GM19238 (cell line): ENCODE results near the gene MAN2A1.

Experiments used
- DNase-seq: peaks from one replicate; pipeline ENCODE4 v3.0.0; 2011; ENCODE audit warnings: low spot score; ENCODE audit not compliant: insufficient read length

The MAN2A1 gene

DNA sequence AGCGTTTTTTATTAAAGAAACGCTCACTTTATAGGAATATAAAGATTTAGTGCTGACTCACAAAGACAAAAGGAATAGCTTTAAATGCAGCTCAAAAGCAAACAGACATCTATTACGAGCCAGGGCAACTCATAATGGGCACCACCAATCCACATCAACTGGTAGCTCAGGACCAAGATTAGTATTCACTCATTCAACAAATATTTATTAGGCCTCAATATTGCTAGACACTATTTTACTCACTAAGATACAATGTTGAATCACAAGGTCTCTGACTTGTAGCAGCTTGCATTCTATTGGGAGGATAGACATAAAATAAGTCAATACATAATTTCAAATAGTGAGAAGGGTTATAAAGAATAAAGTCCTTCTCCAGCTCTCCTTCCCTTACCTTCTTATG is 8.0 kb upstream of the MAN2A1 start:
- no peak for DNase-seq

DNA sequence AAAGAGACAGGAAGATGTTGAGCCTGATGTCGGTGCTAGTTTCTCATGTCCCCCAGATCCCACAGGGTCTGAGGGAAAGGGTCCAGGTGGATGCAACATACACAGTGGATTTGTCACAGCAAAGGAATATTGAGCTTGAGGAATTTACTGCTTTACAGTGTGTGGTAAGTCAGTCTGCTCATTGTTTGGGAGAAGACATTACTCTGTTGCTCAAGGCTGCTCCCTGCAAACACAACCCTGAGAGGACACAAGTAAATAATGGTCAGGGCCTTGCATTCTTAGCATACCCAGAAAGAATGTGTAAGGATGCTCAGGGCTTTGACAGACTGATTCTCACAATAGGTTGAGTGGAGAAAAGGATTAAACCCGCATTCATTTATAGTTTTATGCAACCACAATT is 7.3 kb upstream of the MAN2A1 start:
- DNase-seq, result no peak

DNA sequence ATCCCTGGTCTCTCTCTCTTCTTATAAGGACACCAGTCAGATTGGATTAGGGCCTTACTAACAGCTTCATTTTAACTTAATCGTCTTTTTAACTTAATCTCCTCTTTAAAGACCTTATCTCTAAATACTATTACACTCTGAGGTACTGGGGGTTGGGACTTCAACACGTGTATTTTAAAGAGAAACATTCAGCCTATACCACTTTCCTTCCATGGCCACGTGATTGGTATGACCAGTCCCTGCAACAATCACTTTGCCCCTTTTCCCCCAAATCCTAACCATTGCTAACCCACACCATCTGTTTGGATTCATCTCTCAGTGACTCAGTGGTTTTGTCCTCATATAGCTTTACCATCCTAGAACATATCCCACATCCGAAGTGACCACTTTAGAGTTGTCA is 3.8 kb upstream of the MAN2A1 start:
- DNase-seq, result no peak

DNA sequence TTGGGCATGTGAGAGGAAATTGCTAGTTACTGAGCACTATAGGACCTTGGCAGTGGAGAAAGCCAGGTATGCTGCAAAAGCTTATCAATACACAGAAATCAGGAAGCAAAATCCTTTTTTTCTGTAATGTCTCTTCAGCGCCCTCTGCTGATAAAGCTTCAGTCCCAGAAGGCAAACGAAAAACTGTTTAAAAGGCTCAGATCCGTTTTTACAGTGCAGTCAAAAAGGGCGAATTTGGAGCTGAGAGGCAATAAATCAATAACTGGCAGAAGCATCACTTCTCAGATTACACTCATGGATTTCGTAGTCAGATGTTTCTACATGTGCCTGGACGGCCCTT is 1.1 kb upstream of the MAN2A1 start:
- DNase-seq, result peak; percentile 2

DNA sequence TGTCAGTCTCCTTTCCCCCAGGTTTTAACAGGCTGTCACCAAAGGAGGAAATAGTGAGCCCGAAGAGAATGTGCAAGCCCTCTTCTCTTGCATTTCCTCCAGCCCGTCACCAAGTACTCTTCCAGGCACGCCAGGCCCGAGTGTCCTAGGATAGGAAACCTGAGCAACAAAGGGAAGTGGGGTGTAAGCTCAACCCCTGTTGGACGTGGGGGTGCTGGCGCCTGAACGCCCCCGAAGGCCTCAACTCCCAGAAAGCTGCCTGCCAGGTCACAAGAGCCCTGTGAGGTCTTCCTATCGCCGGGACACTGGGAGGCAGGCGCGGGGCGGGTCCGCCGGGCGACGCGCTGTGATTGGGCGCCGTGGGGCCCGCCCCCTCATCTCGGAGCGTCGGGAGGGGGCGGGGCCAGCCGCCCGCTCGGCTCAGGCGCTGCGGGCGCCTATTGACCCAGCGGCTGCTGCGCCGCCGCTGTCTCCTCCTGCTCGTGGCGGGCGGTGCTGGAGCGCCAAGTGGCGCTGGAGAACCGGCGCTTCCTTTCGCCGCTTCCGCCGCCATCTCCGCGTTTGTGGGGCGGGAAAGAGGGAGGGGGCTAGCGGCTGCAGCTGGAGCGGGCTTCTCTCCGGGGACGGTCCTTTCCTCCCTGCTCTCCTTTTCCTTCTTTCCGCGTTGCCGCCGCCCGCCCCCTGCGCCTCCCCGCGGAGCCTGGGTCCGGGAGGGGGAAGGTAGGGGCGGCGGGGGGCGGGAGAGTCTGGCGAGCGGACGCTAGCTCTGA is 572 bp upstream of the MAN2A1 start:
- peak; percentile 76 for DNase-seq

DNA sequence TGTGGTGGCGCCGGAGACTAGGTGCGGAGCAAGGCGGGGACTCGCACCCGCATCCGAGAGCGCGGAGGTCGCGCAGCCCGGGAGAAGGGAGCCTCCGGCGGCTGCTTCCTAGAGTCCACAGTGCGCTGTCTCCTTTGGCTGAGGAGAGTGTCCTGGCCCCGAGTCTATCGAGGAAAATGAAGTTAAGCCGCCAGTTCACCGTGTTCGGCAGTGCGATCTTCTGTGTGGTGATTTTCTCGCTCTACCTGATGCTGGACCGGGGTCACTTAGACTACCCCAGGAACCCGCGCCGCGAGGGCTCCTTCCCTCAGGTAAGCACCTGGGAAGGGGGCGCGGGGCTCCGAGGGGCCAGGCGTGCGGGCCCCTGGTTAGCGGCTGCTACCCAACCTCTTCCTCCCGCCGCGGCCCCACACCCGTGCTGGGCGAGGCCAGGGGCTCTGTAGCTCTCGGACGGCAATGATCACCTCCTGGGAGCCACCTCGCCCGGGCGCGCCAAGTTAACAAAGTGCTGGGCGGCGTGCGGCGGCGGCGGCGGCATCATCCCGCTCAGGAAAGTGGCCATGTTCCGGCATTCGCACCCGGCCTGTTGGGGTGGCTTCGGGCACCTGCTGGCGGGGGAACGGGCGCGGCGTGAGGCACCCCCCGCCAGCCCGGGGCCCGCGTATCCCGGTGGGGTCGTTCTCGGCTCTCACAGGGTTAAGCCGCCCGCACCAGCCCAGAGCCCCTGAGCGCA is 681 bp downstream of the MAN2A1 start:
- DNase-seq, result peak; percentile 12

DNA sequence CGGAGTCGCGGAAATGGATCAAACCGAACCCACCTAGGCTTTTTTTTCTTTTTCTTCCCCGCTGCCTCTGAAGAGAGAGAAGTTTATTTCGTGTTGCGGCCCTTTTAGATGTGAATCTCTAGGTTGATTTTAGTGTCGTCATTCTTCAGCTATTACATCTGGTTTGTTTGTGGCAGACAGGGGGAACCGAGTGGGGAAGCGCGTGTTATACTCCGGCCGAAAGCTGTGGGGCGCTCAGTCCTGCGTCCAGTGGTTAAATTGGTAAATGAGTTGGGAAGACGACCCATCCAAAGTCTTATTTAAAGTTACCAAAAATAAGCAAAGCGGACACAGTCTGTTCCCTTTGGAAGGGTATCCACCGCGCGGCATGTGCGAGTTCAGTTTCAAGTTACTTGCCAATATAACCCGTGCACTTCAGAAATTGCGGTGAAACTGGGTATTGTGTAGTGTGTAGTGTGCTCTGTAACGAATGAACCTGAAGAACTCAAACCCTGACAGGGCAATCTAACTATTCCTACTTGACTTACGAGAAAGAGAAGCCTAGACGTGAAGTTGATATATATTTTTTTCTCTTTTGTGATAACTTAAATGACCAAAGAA is 1.3 kb downstream of the MAN2A1 start:
- peak; percentile 5 for DNase-seq

DNA sequence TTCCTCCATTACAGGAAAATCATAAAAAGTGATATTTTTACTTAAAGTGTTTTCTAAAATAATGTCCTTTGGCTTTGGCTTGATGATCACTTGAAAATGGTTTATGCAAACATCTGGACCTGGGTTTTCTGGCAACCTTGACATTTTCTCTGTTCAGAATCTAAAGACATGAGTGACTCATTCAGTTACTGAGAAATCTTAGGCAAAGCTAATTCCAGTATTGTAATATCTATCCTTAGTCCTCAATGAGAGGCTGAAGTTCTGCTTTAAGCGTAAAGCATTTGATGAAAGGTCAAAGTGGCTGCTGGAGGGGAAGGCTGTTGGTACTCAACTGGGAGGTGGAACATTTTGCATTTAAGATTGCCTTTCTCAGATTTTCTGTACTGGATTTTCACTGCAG is 2.3 kb downstream of the MAN2A1 start:
- DNase-seq, result no peak

DNA sequence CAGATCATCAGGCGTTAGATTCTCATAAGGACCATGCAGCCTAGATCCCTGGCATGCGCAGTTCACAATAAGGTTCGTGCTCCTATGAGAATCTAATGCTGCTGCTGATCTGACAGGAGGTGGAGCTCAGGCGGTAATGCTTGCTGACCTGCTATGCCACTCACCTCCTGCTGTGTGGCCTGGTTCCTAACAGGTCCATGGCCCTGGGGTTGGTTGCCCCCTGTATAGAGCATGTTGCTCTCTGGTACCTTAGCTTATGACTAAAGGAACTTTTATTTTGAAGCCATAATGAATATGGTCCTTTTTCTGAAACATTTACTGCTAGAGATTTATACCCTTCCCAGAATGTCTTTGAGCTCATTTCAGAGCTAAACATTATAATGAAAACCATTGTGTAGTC is 3.1 kb downstream of the MAN2A1 start:
- DNase-seq, result no peak

DNA sequence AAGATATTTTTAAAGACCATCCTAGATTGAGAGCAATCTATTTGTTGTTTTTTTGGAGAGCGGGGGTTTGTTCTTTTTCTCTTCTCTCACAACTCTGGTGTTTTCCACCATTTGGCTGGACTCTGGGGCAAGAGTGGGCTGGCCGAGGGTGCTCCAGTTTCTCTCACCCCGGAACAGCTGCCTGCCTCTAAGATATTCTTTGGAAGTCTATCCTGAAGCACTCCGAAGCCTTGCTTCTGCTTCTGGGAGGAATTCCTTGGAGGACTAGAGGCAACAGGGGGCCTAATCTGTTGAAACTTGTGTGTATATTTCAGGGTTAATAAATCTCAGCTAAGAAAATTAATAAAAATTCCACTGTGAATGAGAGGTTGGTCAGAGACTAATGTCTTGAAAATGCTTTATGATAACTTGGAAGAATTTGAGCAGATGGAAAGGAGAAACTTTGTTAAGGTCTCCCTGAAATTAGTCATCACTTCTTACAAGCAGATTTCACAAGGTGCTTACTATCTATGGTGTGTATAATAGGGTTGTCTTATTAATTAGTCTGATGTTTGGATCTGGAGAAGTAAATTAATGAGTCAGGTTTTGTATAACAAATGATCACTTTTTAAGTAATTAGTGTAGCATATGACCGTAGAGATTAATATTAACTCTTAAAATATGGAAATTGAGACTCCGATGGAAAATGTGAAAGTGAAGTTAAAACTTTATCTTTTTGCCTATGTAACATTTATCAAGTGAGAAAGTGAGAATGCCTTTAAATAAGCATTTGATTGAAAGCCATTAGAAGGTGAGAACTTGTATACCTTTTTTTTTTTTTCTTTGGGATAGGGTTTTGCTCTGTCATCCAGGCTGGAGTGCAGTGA is 4.0 kb downstream of the MAN2A1 start:
- DNase-seq, result no peak

DNA sequence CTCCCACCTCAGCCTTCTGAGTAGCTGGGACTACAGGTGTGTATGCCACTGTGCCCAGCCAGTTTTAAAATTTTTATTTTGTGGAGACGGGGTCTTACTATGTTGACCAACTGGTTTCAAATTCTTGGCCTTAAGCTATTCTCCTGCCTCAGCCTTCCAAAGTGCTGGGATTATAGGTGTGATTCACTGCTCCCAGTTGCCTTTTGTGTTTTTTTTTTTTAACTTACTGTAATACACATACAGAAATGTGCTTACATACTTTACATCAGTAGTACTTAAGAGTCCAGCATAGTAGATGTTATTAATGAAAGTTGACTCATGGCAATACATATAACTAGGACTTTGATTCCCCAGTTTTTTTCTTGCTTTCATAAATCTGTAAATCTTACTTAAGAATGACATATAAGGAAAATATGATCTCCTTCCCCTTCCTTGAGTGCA is 4.7 kb downstream of the MAN2A1 start:
- DNase-seq, result no peak

DNA sequence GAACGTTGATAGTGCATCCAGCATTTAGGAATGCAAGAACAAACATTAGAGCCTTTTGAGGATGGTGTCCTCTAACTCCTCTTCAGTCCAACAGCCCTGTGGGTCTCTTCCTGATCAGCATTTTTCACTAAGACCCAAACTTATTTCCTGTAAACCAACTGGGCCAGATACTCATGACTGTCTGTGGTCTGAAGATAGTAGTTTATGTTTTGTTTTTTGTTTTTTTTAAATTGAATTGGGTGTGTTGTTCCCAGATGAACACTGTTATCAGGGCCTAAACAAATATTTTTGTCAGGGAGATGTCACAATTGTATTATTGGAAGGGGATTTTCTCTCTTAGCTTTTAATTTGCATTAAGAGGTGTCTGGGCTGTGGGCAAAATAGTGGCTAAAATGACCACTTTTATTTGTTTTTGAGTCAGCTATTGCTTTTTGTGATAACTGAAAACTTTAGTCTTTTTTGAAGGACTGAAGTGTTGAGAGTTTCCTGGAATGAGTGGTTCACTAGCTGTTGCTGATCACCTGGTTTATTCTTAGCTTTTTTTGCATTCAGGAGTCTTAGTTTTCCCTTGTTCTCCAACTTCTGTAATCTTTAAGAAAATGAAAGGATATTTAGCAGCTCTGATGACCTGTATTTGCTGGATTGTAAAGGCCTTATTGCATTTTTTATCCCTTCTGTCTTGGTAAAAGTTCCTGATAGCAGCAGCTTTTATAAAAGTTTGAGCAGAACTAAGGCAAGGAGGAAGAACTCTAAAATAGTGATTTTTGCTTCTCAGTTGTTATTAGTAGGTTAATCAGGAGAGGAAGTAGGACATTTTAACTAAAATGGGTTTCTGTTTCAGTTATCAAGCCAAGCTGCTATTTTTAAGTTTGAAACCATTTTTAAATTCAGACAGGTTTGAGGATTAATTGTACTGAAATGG is 5.5 kb downstream of the MAN2A1 start:
- DNase-seq, result no peak

DNA sequence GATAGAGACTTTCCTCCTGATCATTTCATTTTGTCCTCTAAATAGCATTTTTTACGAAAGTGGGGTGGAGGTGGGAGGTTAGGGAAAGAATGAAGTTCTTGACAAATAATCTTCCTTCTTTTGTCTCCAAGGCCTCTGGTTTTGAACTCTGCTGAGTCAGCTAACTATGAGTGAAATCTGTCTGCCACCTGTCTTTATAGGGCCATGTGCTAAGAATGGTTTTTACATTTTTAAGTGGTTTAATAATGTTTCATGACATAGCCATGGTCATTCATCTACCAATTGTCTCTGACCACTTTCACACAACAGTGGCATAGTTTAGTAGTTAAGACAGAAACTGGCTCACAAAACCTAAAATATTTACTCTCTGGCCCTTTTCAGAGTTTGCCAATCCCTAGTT is 7.6 kb downstream of the MAN2A1 start:
- DNase-seq, result no peak

DNA sequence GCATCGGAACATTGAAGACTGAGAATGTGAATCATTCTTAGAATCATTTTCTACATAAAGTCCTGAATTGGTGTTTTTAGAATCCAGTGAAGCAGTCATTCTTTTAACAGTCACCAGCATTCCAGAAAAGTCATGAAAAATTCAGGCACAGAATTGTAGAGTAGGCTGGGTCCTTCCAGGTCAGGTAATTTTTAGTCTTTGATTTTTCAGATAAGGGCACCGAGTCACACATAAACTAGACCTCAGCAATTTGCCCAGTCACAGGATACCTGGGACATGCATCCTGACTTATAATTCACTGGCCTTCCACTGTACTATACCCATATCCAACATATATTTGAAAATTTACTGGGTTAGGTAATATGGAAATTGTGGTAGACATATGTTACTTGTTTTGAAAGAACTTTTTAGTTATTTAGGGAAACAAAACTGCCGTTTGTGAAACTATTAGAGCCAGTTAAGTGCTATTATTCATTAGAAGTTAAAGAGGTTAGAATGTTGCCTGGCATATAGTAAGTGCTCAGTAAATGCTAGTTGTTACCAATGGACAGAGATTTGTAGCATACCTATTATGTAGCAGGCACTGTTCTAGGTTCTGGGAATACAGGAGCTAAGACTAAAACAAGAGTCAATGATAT is 10.9 kb downstream of the MAN2A1 start:
- no peak for DNase-seq

DNA sequence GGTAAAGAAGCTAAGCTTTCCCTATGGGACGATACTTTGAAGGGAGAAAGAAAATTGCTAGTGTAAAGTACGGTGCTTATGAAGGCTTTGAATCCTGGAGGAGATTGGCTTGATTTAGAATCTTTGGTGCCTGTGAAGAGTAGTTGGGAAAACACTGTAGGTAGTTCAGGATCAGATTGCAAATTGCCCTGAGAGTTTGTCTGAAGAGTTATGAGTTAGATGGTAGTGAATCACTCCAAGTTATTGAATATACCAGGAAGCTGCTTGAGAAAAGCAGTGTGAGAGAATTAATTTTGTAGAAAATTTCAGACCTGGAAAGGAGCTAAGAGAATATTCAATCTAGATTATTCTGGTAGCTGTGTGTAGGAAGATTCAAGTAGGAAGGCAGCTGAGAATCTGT is 11.5 kb downstream of the MAN2A1 start:
- no peak for DNase-seq

DNA sequence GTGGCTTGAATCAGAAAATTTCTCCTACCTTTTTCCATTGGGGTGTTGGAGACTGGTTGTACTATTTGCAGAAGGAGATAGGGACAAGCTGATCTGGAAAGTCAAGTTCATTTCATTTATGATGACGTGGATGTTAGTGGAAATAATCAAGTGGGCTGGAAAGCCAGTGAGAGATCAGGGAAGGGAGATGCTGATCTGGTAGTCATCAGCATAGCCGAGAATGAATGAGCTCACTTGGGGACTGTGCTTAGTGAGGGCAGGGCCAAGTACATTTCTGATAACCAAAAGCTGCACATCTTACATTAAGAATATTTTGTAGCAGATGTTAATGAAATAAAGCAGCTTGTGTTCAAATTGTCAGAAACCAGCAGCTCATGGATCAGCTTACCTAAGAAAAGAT is 12.1 kb downstream of the MAN2A1 start:
- no peak for DNase-seq

DNA sequence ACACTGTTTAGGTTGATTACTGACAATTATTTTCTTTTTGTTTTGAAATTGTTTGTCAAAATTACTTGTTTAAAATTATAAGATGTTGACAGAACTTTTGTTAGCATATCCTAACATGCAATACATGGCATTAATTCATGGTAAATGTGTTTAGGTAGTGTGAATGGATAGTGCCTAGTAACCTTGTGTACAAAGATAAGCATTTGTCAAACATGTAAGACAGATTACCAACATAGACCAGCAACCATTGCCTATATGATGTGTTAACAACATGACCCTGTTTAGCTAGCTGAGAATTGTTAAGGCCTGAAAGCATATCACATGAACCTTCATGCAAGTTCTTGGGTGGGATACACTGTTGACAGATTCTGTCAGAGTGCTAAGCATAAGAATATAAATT is 13.4 kb downstream of the MAN2A1 start:
- no peak for DNase-seq

DNA sequence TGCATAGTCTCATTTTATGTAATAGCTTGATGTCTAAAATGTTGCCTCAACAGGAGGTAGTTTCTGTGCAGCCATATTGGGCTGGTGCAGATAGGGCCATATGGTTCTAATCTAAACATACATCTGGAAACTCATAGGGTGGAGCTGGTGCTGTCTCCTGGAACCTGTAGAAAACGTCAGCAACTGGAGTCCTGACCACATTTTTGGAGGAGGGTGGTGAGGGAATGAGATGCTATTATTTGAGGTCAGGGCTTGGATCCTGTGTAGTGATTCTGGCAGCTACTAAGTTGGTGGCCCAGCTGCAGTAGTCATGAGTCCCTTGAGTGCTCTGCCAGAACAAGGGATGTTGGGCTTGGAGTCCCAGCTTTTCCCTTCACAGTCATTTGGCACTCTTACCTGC is 14.1 kb downstream of the MAN2A1 start:
- DNase-seq, result no peak

DNA sequence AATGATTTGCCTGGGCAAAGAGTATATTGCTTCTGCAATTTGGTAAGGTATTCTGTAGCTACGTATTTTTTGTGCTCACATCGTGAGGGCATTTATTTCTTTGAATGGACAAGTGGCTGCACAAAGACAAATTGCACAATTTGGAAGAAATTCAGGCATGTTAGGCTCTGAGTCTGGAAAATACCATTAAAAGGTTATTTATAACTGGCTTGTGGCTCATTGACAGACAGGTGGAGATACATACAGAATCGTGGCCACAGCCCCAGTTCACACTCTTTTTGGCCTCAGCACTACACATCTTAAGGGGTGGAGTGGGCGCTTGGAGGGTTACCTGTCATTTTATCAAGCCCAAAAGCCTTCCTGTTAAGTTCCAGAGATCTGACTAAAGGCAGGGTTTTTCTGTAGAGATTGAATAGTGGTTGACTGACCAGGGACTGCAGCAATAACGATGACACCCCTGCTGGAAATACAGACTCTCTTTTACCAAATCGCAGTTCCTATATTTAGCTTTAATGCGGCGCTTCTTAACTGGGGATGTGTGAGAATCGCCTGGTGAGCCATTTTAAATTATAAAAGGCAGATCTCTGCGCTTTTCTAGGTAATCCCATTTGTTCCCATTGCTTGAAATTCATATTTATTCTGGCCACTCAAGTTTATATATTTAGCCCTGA is 14.7 kb downstream of the MAN2A1 start:
- DNase-seq, result no peak

DNA sequence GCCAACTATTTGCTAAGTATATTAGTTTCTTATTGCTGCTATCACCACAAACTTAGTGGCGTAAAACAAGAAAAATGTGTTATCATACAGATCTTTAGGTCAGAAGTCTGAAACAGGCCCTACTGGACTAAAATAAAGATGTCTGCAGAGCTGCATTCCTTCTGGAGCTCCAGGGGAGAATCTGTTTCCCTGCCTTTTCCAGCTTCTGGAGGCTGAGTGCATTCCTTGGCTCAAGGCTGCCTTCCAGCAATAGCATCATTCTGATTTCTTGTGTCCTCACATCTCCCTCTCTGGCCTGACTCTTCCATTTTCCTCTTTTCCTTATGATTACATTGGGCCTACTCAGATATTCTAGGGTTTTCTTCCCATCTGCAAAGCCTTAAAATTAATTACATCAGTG is 15.9 kb downstream of the MAN2A1 start:
- DNase-seq, result no peak
